K562 (cell line): ENCODE measurements around the gene KCNC3. TPM values are rescaled to one million over a fixed set of nuclear protein-coding genes. Genes with fewer than 3 reads are reported as not detected.

Source experiments
- ATAC-seq: fragments of 200-7000 bp; cut with Tn5 transposase; 3 replicates; pipeline ENCODE4 v1.9.1; 2020; ENCODE audit warnings: moderate library complexity
- Bru-seq: library from RNA; stranded (reverse); fragments of 400-500 nt; gene quantifications from one replicate; lab custom pipeline; 2021; lab: Mats Ljungman, UMichigan
- BruChase-seq, 2 experiments: library from RNA; stranded (reverse); fragments of 400-500 nt; gene quantifications; one replicate each; lab custom pipeline; 2021; lab: Mats Ljungman, UMichigan
- BruUV-seq: library from RNA; stranded (reverse); fragments of 400-500 nt; replicated peaks from 2 replicates; lab custom pipeline; 2021; lab: Mats Ljungman, UMichigan
- CTCF ChIA-PET: fragments of 300-600 bp; formaldehyde crosslinking; extraction: SDS; loops from one replicate; lab custom pipeline; 2021; ENCODE audit warnings: low intra/inter-chr PET ratio; lab: Yijun Ruan, JAX
- POLR2A ChIA-PET: fragments of 300-600, 350-650 bp; sonication (Branson Sonifier 250); formaldehyde crosslinking; extraction: SDS; loops from one replicate; lab custom pipeline; 2021; ENCODE audit warnings: antibody characterized with exemption, inconsistent platforms; lab: Yijun Ruan, JAX
- DNase-seq, 4 experiments: peaks; one replicate each; pipeline versions ENCODE4 v3.0.0 to v3.0.0-alpha.2; 2011 to 2018; ENCODE audit warnings: low spot score in 3 of 4, mixed read lengths in 3 of 4; ENCODE audit errors: extremely low read depth in 1 of 4
- FAIRE-seq: peaks from 2 replicates; lab custom pipeline; 2011; peaks lifted over from hg19 to GRCh38; lab: Jason Lieb, UNC
- H2AFZ ChIP-seq: 2 replicates; pipeline ENCODE4 v1.6.0; 2011; ENCODE audit warnings: low read depth, low read length, control low read depth, inconsistent platforms
- H3K27ac ChIP-seq: fragments of 200-600 bp; 3 replicates; pipeline ENCODE4 v1.8.0; 2011; ENCODE audit warnings: low read depth, mild to moderate bottlenecking, control low read depth, inconsistent platforms, low read length, moderate library complexity, mixed read lengths; ENCODE audit errors: extremely low read depth
- H3K27me3 ChIP-seq, 2 experiments: fragments of 300-600 bp in 1 of 2; 2 replicates in 1 of 2; 3 replicates in 1 of 2; pipeline versions ENCODE4 v1.6.0 to v1.8.0; 2011; ENCODE audit warnings: inconsistent platforms in 2 of 2, low read length in 2 of 2, mild to moderate bottlenecking in 1 of 2, mixed read lengths in 1 of 2, moderate library complexity in 1 of 2; ENCODE audit not compliant: control insufficient read depth in 2 of 2, insufficient read depth in 2 of 2
- H3K36me3 ChIP-seq: fragments of 300-600 bp; 3 replicates; pipeline ENCODE4 v1.8.0; 2011; ENCODE audit warnings: mild to moderate bottlenecking, low read length, inconsistent platforms; ENCODE audit not compliant: control insufficient read depth, insufficient read depth
- H3K4me1 ChIP-seq, 2 experiments: fragments of 200-600 bp in 1 of 2; replicated peaks in 1 of 2; 2 replicates in 1 of 2; 3 replicates in 1 of 2; pipeline versions ENCODE4 v1.5.1 to v1.8.0; 2011; ENCODE audit warnings: inconsistent platforms in 2 of 2, low read length in 2 of 2, mild to moderate bottlenecking in 1 of 2, mixed read lengths in 1 of 2, moderate library complexity in 1 of 2; ENCODE audit not compliant: control insufficient read depth in 2 of 2, insufficient read depth in 2 of 2
- H3K4me2 ChIP-seq: 2 replicates; pipeline ENCODE4 v1.6.1; 2011; ENCODE audit warnings: low read length, control low read depth, inconsistent platforms, mixed read lengths; ENCODE audit not compliant: insufficient read depth
- H3K4me3 ChIP-seq: fragments of 200-600 bp; sonication (generic), shearing (Covaris generic); 2 replicates; pipeline ENCODE4 v1.5.1; 2016; ENCODE audit warnings: control low read depth, inconsistent platforms
- H3K79me2 ChIP-seq: fragments of 200-600 bp; 3 replicates; pipeline ENCODE4 v1.8.0; 2011; ENCODE audit warnings: low read length, inconsistent platforms; ENCODE audit not compliant: control insufficient read depth, insufficient read depth
- H3K9ac ChIP-seq, 2 experiments: 2 replicates each; pipeline versions ENCODE4 v1.6.0 to v1.6.1; 2011; ENCODE audit warnings: low read depth in 2 of 2, low read length in 2 of 2, control low read depth in 1 of 2, inconsistent platforms in 1 of 2, mild to moderate bottlenecking in 1 of 2, mixed read lengths in 1 of 2; ENCODE audit not compliant: insufficient read depth in 1 of 2
- H3K9me1 ChIP-seq: one replicate; pipeline ENCODE4 v1.6.0; 2011; ENCODE audit warnings: inconsistent platforms, mild to moderate bottlenecking, low read length, moderate library complexity; ENCODE audit not compliant: control insufficient read depth, insufficient read depth
- H3K9me3 ChIP-seq: replicated peaks from 2 replicates; pipeline ENCODE4 v1.5.1; 2011; ENCODE audit warnings: low read depth, low read length, inconsistent platforms; ENCODE audit not compliant: control insufficient read depth, insufficient read depth
- H4K20me1 ChIP-seq: replicated peaks from 2 replicates; pipeline ENCODE4 v1.6.1; 2011; ENCODE audit warnings: low read length, inconsistent platforms, mixed read lengths; ENCODE audit not compliant: control insufficient read depth, insufficient read depth
- BRF1 ChIP-seq: IDR thresholded peaks from 3 replicates; pipeline ENCODE4 v1.6.1; 2011; ENCODE audit warnings: borderline replicate concordance, mild to moderate bottlenecking; ENCODE audit not compliant: insufficient read length; ENCODE audit errors: extremely low read depth
- CAMTA2 ChIP-seq: fragments of 250-450 bp; sonication (Bioruptor Pico); conservative IDR thresholded peaks from 2 replicates; pipeline ENCODE4 v1.5.1; 2022
- CBFB ChIP-seq: sonication (generic); formaldehyde crosslinking; IDR thresholded peaks from 2 replicates; pipeline ENCODE4 v1.4.0; 2020; ENCODE audit warnings: mild to moderate bottlenecking, missing genetic modification reagents
- DPF2 ChIP-seq: fragments of 450-650 bp; IDR thresholded peaks from 2 replicates; pipeline ENCODE4 v1.6.1; 2016
- FOXM1 ChIP-seq, 2 experiments: fragments of 450-650 bp in 1 of 2; sonication (generic) in 1 of 2; formaldehyde crosslinking in 1 of 2; IDR thresholded peaks; 2 replicates each; pipeline versions ENCODE4 v1.6.1 to v1.9.0; 2017 to 2022; ENCODE audit warnings: low read depth in 2 of 2, mild to moderate bottlenecking in 2 of 2, missing genetic modification reagents in 1 of 2, moderate library complexity in 1 of 2
- POLR3A ChIP-seq: IDR thresholded peaks from 2 replicates; pipeline ENCODE4 v1.6.1; 2011; ENCODE audit warnings: borderline replicate concordance, mild to moderate bottlenecking, moderate library complexity; ENCODE audit not compliant: insufficient read length, insufficient read depth; ENCODE audit errors: extremely low read depth
- RFX7 ChIP-seq: fragments of 250-450 bp; sonication (Bioruptor Pico); IDR thresholded peaks from 2 replicates; pipeline ENCODE4 v1.5.1; 2021; ENCODE audit warnings: mild to moderate bottlenecking
- SOX6 ChIP-seq: fragments of 450-650 bp; IDR thresholded peaks from 2 replicates; pipeline ENCODE4 v1.6.1; 2014; ENCODE audit warnings: mild to moderate bottlenecking
- ZNF23 ChIP-seq: fragments of 250-450 bp; sonication (Bioruptor Pico); IDR thresholded peaks from 2 replicates; pipeline ENCODE4 v1.4.0; 2020; ENCODE audit warnings: mild to moderate bottlenecking
- ZNF609 ChIP-seq: sonication (generic); formaldehyde crosslinking; IDR thresholded peaks from 2 replicates; pipeline ENCODE4 v1.8.1; 2023; ENCODE audit warnings: missing genetic modification reagents, mild to moderate bottlenecking, borderline replicate concordance
- ZNF764 ChIP-seq: fragments of 250-450 bp; sonication (Bioruptor Pico); IDR thresholded peaks from 2 replicates; pipeline ENCODE4 v1.4.0; 2020; ENCODE audit warnings: low read depth, mild to moderate bottlenecking, moderate library complexity
- ZNF77 ChIP-seq: fragments of 250-450 bp; sonication (Bioruptor Pico); IDR thresholded peaks from 2 replicates; pipeline ENCODE4 v1.5.0; 2020
- WGBS: fragments of 100-300 bp; shearing (Covaris generic); methylation state at CpG from one replicate; pipeline ENCODE4 v1.1.6; 2016; ENCODE audit warnings: low coverage, mixed read lengths; ENCODE audit not compliant: insufficient coverage; ENCODE audit errors: missing lambda C conversion rate; 5-methylcytosine and 5-hydroxymethylcytosine counted together
- in situ Hi-C: fragments of 300-500 bp; cut with MboI; formaldehyde crosslinking; loops from 4 replicates; pipeline ENCODE4 v1.15.0; 2018; ENCODE audit warnings: inconsistent platforms, mixed read lengths
- intact Hi-C: fragments of 100-400 bp; cut with micrococcal nuclease; formaldehyde crosslinking; loops from 2 replicates; pipeline ENCODE4 v1.14.2; 2022
- long read RNA-seq, 3 experiments: library from polyadenylated mRNA in 2 of 3; library from RNA in 1 of 3; unstranded in 2 of 3; stranded (forward) in 1 of 3; transcript quantifications; one replicate each; pipeline ENCODE4 v2.0.0, GENCODE V29; 2019 to 2022
- polyA minus RNA-seq, 3 experiments: library from RNA; depleted of rRNA, polyadenylated mRNA; stranded (reverse); fragments of >200 nt; gene quantifications; 2 replicates each; pipeline ENCODE4 v1.2.3, GENCODE V29; 2011
- polyA plus RNA-seq, 8 experiments: library from polyadenylated mRNA; depleted of rRNA in 4 of 8; stranded (reverse) in 5 of 8; unstranded in 3 of 8; fragments of >200 nt; fragmentation: Nextera tagmentation in 2 of 8; fragmentation: Illumina TruSeq in 1 of 8; extraction: Ambion mirVana in 2 of 8; extraction: Trizol in 1 of 8; gene quantifications; 2 replicates each; pipeline versions ENCODE4 v1.2.1 to v1.2.3, GENCODE V29; 2011 to 2014; ENCODE audit warnings: inconsistent platforms in 1 of 8, missing spikeins in 1 of 8
- total RNA-seq, 7 experiments: library from RNA; depleted of rRNA in 6 of 7; stranded (reverse); fragments of >200 nt in 6 of 7; fragmentation: Illumina TruSeq in 2 of 7; extraction: Trizol in 2 of 7; gene quantifications; 2 replicates each; pipeline versions ENCODE4 v1.2.1 to v1.2.3, GENCODE V29; 2011 to 2021; ENCODE audit warnings: low replicate concordance in 1 of 7

Gene KCNC3
- total RNA-seq (2011; cell fraction: chromatin; rRNA removed; ENCODE audit: low replicate concordance): 19.8 and 38.5 TPM in 2 replicates
- 17.0 and 18.4 TPM in 2 replicates for total RNA-seq (2011; cell fraction: nucleolus; rRNA removed)
- total RNA-seq (2011; cell fraction: nucleoplasm; rRNA removed): 18.8 and 48.6 TPM in 2 replicates
- total RNA-seq (2014; rRNA removed) (1.8 and 4.0 TPM in 2 replicates), total RNA-seq (2014; rRNA removed; fragmentation: Illumina TruSeq; extraction: Trizol) (1.4 and 1.7 TPM in 2 replicates), total RNA-seq (2015; rRNA removed; fragmentation: Illumina TruSeq; extraction: Trizol) (2.1 and 3.0 TPM in 2 replicates), total RNA-seq (2021) (20.2 and 26.2 TPM in 2 replicates), polyA plus RNA-seq (2011; rRNA removed) (2.0 and 3.7 TPM in 2 replicates), polyA plus RNA-seq (2014; fragmentation: Illumina TruSeq; extraction: Trizol) (14.9 and 16.4 TPM in 2 replicates), polyA plus RNA-seq (2014; fragmentation: Nextera tagmentation; extraction: Ambion mirVana) (under 1 TPM; 0.03 to 0.06 TPM), polyA plus RNA-seq (2014; rRNA removed) (13.2 and 14.2 TPM in 2 replicates), polyA minus RNA-seq (2011; rRNA and poly(A)+ RNA removed) (1.2 and 2.0 TPM in 2 replicates), Bru-seq, nascent RNA (percentile 62 among the genes with signal in this experiment), BruChase-seq, experiment 1, labeled RNA remaining after a 2-hour chase (percentile 53 among the genes with signal in this experiment), BruChase-seq, experiment 2, labeled RNA remaining after a 6-hour chase (percentile 55 among the genes with signal in this experiment)
- 2.0 and 2.7 TPM in 2 replicates for polyA plus RNA-seq (2011; cell fraction: cytosol; rRNA removed)
- polyA plus RNA-seq (2011; cell fraction: nucleus; rRNA removed): 12.7 and 28.1 TPM in 2 replicates
- 10.3 and 13.2 TPM in 2 replicates for polyA plus RNA-seq (2012)
- 8.9 and 10.9 TPM in 2 replicates for polyA minus RNA-seq (2011; cell fraction: cytosol; rRNA and poly(A)+ RNA removed)
- polyA minus RNA-seq (2011; cell fraction: nucleus; rRNA and poly(A)+ RNA removed): 7.8 and 7.9 TPM in 2 replicates
- long read RNA-seq, experiment 1, partial matches to known transcripts: 1 of 20 reads
- long read RNA-seq, experiment 1, other reads (novel, unspliced or antisense): 19 of 20 reads
- long read RNA-seq, experiment 2, partial matches to known transcripts: 0 of 7 reads
- long read RNA-seq, experiment 2, other reads (novel, unspliced or antisense): 7 of 7 reads
- long read RNA-seq, experiment 3: 0 reads

GRCh38 chr19:50329146-50329925 is at the start of gene KCNC3:
KCNC3 (minus strand) TSS chr19:50329377; CDS start chr19:50329082, 295 bp downstream.
- Histone ChIP-seq H2AFZ (peak within 1 kb of the TSS; percentile 94), H3K4me1 (peaks cover 44 to 85% of the 10 kb centered on the region in 2 experiments), H3K9me3 (no peaks in the 10 kb centered on the region), H3K4me3 (peak within 1 kb of the TSS; percentile 44), H3K36me3 (no peaks in the 10 kb centered on the region; the same call in 1 of the 3 replicates), H3K9me1 (peaks cover 3% of the 10 kb centered on the region), H3K27ac (peak within 1 kb of the TSS; percentile 76), H3K4me2 (peak within 1 kb of the TSS; percentile 89), H4K20me1 (peaks cover 34% of the 10 kb centered on the region), H3K27me3 (no peaks in the 10 kb centered on the region), H3K9ac (peak within 1 kb of the TSS; percentile 71 to 94), H3K79me2 (peaks cover 38% of the 10 kb centered on the region)
- intact Hi-C loops: loop anchor here (5.0 kb wide), 1 partner anchor 62 kb away; no protein-coding TSS in a partner anchor
- DNase-seq: peak; percentile 93 to 100 (median 97)
- CTCF ChIA-PET: no interaction called here
- in situ Hi-C loops: no loop called here
- POLR2A ChIA-PET: interaction anchor here (0.5 to 1.1 kb wide), 13 partner anchors 12 to 467 kb away, joined by 3 to 4 read pairs (median 3); partner anchors contain the start of gene ZNF473
- BruUV-seq: TSS peak; percentile 87
- under 1% methylated on average over 23 of the region's 43 CpGs for WGBS
- ATAC-seq: peak; percentile 79
- FAIRE-seq: peak; percentile 99
- TF ChIP-seq ZNF609 (CRISPR knock-in tag): 0 out of 2 replicates have a peak, but pooled peaks have one; percentile 34
- no peak for TF ChIP-seq ZNF764 (CRISPR knock-in tag)
- TF ChIP-seq CBFB (CRISPR knock-in tag): no peak
- 0 out of 2 replicates have a peak, but pooled peaks have one; percentile 13 for TF ChIP-seq FOXM1 (IDR thresholded peaks at IDR 0.05; ENCODE audit: low read depth)
- no peak for TF ChIP-seq FOXM1 (CRISPR knock-in tag; IDR thresholded peaks at IDR 0.05; ENCODE audit: low read depth)
- TF ChIP-seq RFX7: no peak
- TF ChIP-seq DPF2: peak; percentile 44; the same call in 1 of the 2 replicates
- no peak for TF ChIP-seq ZNF23 (CRISPR knock-in tag)
- TF ChIP-seq SOX6: peak; percentile 45; the same call in 1 of the 2 replicates
- TF ChIP-seq ZNF77 (CRISPR knock-in tag): no peak
- TF ChIP-seq BRF1: no peak
- peak; percentile 71; the same call in 1 of the 2 replicates for TF ChIP-seq CAMTA2
- no peak for TF ChIP-seq POLR3A
